Hematopoietic multipotent progenitor cell (in vitro differentiated cells): ENCODE results near the gene TMUB1. TPM values are rescaled to one million over a fixed set of nuclear protein-coding genes. Genes with fewer than 3 reads are reported as not detected.

Experiments used
- DNase-seq, 3 donors: peaks; one replicate each; pipeline ENCODE4 v3.0.0-alpha.2; 2011 to 2015; ENCODE audit warnings: low read depth in 2 of 3, low spot score in 2 of 3
- total RNA-seq: library from RNA; depleted of rRNA; stranded (reverse); fragments of >200 nt; gene quantifications from one replicate; pipeline ENCODE4 v1.2.3, GENCODE V29; 2012

TMUB1 gene, protein sequence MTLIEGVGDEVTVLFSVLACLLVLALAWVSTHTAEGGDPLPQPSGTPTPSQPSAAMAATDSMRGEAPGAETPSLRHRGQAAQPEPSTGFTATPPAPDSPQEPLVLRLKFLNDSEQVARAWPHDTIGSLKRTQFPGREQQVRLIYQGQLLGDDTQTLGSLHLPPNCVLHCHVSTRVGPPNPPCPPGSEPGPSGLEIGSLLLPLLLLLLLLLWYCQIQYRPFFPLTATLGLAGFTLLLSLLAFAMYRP
- 25.6 TPM for total RNA-seq

DNA sequence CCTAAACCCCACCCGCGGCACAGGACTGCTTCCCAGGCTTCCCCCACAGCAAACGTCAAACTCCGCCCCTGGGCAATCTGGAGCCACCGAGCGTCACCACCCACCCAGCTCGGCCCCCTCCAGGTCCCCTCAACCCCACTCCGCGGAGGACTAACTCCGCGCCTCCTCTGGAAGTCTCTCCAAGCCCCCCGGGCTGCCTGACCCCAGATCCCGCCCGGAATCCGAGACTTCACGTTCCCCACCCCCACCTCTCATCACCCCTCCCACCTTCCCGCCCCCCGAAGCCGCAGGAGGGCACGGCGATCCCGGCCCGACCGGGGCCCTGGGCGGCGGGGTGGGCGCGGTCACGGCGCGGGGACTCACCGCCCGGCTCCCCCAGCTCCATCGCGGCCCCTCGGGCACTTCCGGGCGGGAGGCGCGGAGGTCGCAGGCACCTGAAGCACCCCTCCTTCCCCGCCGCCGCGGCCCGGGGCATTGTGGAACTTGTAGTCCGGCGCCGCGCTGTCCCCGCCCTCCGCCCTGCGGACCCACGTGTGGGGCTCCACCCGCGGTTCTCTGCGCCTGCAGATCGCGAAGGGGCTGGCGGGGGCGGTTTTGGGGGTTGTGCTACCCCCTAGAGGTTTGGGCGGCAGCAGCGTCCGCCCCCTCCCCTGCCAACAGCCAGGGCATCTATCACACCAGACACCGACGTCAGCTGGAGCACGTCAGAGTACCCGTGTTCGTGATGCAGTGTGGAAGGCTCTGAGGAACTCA is at the start of gene TMUB1:
TMUB1 (minus strand) TSS at position 423 of the 753 bp plus-strand sequence. CDS start 930 bp downstream, outside the sequence.
- DNase-seq: peak; percentile 75 to 82 (median 76)

DNA sequence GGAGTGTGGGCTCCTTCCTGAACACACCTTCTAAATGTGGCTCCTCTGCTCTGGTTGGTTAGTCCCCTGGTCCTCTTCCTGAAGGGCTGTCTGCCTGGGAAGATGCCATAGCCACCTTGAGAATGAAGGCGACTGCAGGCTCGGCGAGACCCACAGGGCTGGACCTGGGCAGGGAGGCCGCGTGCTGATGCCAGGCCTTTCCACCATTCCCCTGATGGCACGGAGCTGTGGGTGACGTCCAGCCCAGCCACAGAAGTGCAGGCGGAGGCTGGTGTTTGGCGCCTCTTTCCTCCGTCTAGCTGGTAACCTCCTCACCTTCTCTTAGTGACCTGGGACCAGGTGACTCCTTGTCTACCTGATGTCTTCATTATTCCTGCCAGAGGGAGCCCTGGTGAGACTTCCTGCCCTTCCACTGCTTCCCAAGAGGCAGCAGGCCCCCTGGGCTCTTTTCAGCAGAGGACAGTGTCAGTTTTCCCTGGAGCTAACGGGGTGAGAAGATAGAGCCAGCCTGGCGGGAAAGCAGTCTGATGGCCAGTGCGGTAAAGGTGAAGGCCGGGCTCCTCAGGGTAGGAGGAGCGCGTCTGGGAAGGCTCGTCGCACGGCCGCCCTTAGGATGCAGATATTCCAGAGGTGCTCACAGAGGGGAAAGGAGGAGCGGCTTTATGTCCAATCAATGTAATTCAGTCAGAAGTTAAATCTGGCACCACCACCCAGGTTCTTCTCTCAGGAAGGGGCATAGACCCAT is 49.3 kb upstream of the TMUB1 start:
- no peak for DNase-seq

DNA sequence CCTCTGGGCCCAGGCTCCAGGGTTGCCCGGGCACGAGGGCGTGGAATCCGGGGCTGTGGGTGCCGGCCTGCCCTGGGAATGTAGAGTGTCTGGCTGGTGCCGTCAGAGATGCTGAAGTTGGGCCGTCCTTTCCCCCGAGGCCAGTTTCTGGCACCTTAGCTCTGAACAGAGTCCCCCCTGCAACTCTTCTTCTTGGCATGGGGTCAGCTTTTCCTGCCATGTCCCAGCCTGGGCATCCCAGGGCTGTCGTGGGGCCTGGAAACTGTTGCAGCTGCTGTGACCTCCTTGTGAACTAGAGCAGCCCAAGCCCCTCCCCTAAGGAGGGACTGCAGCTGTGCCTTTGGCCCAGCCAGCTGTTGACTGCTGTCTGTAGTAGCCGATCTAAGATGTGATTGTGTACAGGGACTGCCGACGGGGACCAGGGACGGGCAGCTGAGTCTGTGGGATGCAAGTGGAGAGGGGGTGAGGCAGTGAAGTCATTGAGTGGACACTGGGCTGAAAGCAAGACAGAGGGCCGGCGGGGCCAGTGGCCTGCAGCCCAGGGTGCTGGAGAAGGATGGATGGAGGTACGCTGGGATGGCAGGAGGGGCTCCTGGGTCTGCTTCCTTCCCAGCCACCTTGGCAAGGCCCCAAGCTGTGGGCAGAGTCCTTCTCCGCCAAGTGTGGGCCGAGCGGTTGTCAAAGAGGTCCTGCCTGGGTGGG is 48.5 kb upstream of the TMUB1 start:
- DNase-seq: no peak

DNA sequence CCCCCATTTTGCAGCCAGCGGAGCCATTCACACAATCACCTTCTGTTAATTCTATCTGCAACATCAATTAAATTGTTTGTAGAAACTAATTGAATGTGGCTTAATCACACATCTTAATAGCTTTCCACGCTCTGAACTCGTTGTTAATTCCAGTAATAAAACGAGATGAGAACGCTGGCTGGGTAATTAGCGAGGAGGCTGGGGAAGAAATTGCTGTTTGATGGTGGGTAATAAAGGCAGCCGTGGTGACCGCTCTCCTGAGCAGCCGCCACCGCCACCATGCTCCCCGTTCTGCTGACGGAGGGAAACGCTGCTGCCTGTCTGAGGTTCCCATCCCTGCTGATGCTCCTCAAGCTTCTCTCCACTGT is 47.9 kb upstream of the TMUB1 start:
- DNase-seq: no peak

DNA sequence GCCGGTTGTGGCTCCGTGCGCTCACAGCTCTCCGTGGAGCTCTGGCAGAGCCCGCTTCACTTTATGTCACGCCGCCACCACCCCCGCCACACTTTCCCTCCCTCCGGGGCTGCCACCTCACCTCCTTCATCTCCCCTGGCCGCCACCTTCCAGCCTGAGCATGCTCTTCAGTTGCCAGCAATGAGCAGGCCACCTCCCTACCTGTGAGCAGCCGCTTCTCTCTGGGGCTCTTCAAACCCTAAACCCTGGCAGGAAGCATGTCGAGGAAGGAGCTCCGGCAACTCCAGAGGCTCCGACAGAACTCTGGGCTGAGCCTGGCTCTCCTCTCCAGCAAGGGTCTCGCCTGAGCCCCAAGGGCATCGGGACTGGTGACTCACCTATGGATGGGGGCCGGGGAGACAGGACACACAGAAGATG is 47.5 kb upstream of the TMUB1 start:
- DNase-seq: no peak

DNA sequence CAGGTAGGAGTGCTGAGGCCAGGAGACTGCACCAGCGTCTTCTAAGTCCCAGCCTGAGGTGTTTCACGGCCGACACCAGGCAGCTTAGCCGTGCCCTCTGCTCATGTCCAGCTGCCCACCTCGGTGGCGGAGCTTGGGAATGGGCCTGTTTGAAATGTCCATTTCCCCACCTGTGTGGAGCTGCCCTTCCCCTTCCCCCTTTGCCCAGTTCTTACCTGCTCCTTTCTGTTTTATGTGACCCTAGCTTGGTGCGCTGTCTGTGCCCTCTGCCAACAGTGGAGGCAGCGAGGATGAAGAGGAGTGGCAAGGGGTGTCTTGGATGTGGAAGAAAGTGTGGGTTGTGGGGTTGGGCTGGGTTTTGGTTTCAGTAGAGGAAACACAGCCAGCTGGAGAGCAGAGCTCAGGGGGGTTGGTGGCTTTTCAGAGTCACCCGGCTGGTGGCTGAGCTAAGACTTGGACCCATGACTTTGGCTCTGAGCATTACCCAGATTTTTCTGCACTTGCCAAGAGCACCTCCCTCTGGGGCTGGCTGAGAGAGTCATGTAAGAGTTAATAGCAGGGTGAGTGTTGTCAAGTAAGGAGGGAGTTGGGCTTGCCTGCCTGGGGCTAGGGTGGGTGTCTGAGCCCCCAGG is 46.8 kb upstream of the TMUB1 start:
- no peak for DNase-seq

DNA sequence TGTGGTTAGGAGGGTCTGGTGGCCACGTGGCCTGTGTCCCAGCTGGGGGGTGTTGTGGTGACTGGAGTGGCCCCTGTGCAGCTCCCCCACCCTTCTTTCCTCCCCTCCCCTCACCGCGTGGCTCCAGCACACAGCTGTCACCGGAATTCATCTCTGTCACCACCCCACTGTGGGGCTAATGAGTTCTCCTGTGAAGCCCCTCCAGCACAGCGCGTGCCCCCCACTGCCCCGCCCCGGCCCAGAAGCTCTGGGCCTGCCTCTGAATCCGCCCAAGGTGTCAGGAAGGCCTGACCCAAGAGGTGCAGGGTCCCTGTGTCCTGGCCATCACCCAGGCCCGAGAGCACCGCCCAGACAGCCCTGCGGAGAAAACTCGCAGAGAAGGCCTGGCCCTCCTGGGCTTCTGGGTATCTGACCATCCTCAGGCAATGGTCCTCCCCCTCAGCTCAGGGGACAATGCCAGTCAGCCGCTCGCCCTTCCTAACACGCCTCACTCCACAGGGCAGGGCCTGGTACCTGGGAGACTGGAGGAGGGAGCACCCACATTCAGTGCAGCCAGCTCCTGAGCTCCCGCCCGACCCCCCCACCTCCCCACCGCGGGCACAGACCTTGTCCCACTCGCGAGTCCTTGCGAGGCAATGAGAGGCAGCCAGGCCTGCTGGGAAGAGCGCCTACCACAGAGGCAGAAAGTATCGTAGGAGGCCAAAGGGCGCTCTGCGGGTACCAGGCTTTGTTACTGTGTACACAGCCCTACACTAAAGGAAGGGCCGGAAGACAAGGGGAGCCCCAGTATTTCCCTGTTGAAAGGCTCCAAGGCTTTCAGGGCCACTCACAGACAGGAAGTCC is 46.0 kb upstream of the TMUB1 start:
- DNase-seq: no peak

DNA sequence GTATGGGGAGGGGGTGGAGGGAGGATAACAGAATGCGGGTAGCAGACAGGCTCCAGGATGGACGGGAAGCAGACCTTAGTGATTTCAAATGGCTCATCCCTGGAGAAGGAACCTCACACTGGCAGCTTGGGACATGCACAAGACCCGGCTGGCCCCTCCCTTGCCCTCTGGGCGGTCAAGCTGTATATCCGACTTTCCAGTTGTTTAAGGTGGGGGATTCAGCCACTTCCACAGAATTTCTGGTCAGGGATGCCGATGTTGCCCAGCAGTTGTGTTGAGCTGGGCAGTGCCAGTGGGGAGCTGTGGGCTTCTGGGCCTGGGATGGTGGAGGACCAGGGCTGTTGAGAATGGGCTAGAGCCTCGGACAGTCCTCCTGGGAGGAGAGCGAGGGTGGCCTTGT is 45.4 kb upstream of the TMUB1 start:
- no peak for DNase-seq

DNA sequence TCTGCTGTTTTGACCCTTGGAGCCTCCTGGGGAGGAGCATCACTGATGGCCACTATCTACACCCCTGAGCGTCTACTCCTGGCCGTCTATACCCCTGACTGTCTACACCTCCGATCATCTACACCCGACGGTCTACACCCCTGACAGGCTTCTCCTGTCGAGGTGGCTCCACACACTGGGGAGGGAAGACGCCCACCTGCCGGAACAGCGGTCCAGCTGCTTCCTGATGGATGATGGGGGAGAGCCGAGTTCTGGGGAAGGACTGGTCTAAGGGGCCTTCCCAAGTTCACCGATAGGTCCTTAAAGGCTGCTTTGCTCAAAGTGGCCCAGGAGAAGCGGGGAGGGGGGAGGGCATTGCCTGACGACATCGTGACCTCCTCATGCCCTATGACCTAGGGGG is 44.9 kb upstream of the TMUB1 start:
- DNase-seq: no peak

DNA sequence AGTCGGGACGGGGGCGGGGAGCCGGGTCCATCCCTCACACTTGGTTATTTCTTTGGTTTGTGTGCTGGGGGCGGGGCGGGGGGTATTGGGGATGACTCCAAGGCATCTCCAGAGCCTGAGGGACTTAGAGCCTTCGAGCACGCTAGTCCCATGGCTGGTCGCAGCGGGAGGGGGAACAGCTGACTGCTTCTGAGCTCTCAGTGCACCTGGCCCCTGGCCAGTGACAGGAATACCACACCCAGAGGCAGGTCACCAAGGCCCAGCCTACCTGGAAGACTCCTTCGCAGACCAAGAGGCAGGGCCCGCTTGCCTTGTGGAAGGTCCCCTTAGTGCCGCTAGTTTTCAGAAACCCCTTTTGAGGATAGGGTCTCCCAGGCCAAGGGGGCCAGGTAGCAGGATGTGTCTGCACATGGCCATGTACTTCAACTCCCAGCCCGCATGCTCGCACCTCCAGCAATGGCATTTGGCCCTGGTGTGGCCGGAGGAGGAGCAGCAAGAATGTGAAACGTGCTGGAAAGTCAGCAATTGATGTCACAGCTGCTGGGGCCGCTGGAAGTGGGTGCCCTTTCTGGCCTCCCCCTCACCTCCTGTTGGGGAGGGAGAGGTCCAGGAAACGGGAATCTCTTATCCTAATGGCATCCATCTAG is 43.3 kb upstream of the TMUB1 start:
- DNase-seq: no peak

DNA sequence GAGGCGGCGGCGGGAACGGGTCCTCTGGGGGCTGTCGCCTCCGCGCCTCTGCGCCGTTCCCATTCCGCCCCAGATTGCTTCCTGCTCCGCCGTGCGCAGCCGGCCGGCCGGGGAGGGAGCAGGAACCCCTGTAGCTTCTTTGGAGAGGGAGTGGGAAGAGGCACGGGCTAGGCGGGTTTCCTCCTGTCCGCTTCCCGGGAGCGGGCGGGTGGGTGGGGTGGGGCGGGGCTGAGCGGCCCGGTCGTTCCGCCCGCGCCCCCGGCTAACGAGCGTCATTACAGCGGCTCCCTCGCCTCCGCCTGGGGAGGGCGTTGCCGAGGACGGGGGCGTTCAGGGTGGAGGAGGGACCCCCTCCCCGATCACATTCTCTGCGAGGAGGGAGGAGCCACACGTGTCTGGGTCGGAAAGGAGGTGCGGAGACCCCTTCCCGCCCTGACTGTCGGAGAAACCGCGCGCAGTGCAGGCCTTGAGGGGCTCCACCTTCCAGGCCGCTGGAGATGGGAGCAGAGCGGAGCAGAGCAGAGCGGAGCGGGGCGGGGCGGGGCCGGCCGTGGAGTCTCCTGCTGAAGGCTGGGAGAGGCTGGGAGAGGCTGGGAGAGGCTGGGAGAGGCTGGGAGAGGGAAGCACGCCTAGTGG is 42.7 kb upstream of the TMUB1 start:
- DNase-seq: no peak

DNA sequence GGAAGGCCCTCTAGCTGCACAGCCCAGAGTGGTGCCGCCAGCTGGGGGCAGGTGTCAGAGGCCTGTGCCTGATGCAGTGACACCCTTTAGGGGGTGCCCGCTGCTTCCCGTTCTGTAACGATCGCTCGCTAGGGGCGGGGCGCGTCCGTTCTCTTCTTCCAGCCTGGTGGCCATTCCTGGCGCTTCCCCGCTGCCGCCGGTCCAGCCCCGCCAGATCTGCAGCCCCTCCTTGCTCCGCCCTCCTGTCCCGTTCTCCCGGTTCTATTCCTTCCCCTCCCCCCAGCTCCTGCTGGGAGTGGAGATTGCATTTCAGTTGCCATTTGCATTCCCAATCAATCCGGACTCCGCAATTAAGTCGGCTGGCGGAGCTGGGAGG is 42.2 kb upstream of the TMUB1 start:
- DNase-seq: peak in 1 of 3 donors; percentile 16

DNA sequence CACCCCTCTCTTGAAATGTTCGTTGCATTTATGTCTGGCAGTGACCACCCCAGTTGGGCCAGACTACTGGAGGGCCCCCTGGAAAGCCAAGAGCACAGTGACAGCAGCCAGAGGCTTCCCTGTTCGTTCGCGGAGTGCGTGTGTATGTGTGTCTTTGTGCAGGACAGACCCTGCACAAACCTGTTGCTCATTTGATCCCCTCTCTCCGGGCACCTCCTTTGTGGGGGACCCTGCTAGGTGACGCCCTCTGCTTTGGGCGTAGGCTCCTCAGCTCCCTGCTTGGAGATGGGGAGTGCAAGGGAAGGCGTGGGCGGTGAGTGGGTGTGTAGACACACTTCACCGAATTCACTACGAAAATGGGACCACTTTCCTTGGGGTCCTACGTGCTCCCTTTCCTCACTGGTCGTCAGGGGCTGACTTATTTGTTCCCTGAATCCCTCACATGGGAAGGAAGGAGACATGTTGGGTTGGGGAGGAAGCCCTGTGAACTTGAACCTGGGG is 41.7 kb upstream of the TMUB1 start:
- DNase-seq: no peak

DNA sequence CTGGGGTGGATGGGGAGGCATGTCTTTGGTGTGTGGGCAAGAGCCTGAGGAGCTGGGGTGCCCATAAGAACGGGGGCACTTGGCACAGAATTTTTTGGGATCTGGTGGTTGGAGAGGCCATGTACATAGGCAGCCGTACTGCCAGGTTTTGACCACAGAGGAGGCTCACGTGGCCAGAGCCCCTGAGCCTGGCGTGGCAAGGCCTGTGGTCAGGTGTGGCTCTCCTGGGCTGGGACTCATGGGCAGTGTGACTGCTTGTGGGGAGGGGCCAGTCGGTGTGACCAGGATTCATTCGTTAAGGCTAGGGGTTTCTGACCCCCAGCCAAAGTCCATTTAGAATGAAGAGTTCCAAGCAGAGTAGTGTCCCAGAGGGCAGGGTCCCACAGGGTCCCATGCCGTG is 41.2 kb upstream of the TMUB1 start:
- DNase-seq: no peak

DNA sequence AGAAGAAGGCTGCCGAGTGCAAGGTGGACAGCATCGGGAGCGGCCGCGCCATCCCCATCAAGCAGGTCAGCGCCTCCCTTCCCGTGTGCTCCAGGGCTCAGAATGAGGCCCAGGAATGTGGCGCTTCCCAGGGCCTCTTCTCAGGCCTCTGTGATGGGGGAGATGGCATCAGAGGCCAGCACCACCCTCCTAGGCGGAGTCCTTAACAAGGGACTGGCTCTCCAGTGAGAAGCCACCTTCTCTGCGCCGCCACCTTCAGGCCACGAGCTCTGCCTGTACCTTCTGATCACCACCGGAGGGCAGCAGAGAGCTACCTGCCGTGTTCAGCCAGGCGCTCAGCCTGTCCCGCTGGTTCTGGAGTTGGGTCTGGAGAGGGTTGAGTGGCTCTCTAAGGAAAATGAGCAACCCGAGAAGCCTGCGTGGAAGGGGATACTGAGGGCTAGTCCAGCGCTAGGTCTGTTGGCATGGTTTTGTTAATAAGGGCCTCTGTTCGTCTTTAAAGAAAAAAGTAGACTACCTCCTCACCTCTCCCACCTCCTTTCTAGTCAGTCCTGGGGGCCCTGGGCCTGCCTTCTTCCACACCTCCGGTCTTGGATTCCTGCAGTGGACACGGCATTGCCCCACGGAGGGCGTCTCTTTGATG is 40.6 kb upstream of the TMUB1 start:
- DNase-seq: peak; percentile 78 to 82 (median 80)

DNA sequence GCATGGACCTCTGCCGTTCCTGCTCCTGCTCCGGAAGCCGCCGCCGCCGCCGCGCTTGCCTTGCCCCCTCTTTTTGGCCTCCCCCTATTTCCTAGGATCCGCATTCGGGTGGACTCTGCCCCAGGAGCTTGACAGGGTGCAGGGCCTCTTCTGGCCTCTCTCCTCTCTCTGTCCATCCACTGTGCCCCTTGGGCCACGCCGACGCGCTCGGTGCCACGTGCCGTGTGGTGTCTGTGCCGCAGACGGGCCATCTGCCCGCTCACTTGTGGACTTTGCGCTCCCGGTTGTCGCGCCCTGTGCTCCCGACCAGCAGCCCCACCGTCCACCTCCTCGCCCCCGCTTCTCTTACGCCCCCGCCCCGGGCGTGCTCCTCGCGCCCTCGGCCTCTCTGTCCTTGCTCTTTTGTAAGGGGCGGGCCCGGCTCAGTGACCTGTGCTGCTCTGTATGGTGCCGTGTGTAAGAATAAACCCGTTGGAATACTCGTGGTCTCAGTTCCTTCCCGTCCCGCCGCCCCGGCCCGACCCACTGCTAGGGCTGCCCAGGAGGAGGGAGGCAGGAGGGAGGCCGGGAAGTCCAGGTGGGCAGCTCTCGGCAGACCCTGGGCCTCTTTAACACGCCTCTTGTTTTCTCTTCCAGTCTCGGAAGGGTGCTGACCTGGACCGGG is 40.0 kb upstream of the TMUB1 start:
- no peak for DNase-seq

DNA sequence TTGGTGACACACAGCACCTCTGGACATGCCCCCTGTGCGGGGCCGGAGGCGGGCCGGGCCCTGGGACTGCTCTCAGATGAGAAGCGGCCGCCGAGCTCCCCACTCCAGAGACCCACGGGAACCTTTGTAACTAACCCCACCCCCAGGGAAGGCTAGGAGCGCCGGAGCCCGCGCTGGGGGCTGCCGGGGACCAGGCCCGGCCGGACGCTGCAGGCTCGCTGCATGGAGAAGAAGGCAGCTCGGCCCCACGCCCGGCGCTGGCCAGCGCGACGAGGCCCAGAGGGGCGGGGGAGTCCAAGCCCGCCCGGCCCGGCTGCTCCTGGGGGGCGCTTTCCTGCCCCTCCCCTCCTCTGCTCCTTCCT is 39.5 kb upstream of the TMUB1 start:
- no peak for DNase-seq

DNA sequence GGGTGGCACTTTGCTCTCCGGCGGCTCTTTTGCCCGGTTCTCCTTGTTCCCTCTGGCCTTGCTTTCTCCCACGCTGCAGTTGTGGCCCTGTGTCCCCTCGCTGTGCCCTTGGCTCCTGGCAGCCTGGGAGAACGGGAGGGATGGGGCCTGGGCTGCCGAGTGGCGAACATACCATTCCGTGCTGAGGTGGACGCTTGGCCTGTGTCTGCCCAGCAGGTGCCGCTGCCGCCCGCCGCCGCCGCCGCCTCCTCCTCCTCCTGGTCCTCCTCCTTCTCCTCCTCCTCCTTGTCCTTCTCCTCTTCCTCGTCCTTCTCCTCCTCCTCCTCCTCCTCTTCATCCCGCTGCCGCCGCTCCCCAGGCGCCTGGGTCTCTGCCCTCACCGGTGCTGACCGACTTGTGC is 39.0 kb upstream of the TMUB1 start:
- no peak for DNase-seq
